GM12878 (cell line): ENCODE measurements around the gene FCF1. TPM values are rescaled to one million over a fixed set of nuclear protein-coding genes. Genes with fewer than 3 reads are reported as not detected.

Experiments used
- ATAC-seq: fragments of 200-7000 bp; cut with Tn5 transposase; 3 replicates; pipeline ENCODE4 v1.9.1; 2020; ENCODE audit warnings: mild to moderate bottlenecking, moderate library complexity
- BruUV-seq: library from RNA; stranded (reverse); fragments of 400-500 nt; replicated peaks from 2 replicates; lab custom pipeline; 2021; lab: Mats Ljungman, UMichigan
- CTCF ChIA-PET: fragments of 300-600 bp; sonication (Branson Sonifier 250); formaldehyde crosslinking; extraction: SDS; loops from one replicate; lab custom pipeline; 2021; ENCODE audit warnings: inconsistent platforms; lab: Yijun Ruan, JAX
- POLR2A ChIA-PET: fragments of 350-600 bp; formaldehyde crosslinking; extraction: SDS; loops from one replicate; lab custom pipeline; 2021; ENCODE audit warnings: inconsistent platforms; lab: Charles Lee
- RAD21 ChIA-PET: fragments of 300-600 bp; sonication (Branson Sonifier 250); formaldehyde crosslinking; loops from one replicate; lab custom pipeline; 2023; ENCODE audit warnings: antibody characterized with exemption; ENCODE audit not compliant: unreplicated experiment; lab: Charles Lee
- SMC1A ChIA-PET: fragments of 300-600 bp; sonication (Branson Sonifier 250); formaldehyde crosslinking; loops from one replicate; lab custom pipeline; 2023; ENCODE audit not compliant: unreplicated experiment, uncharacterized antibody; lab: Charles Lee
- DNase-seq: peaks from one replicate; pipeline ENCODE4 v3.0.0-alpha.2; 2011; ENCODE audit warnings: low read depth, low spot score
- FAIRE-seq: peaks from 3 replicates; lab custom pipeline; 2011; peaks lifted over from hg19 to GRCh38; lab: Jason Lieb, UNC
- H2AFZ ChIP-seq: 2 replicates; pipeline ENCODE4 v1.6.0; 2011; ENCODE audit warnings: low read depth, low read length, control low read depth; ENCODE audit not compliant: control insufficient read depth
- H3K27ac ChIP-seq: 2 replicates; pipeline ENCODE4 v1.5.1; 2011; ENCODE audit warnings: control low read depth; ENCODE audit not compliant: control insufficient read depth, insufficient read depth
- H3K27me3 ChIP-seq, 2 experiments: replicated peaks in 1 of 2; 2 replicates each; pipeline versions ENCODE4 v1.6.0 to v1.6.1; 2011; ENCODE audit warnings: low read length in 1 of 2; ENCODE audit not compliant: control insufficient read depth in 2 of 2, insufficient read depth in 2 of 2
- H3K36me3 ChIP-seq, 2 experiments: 2 replicates each; pipeline ENCODE4 v1.5.1; 2011; ENCODE audit warnings: low read length in 1 of 2; ENCODE audit not compliant: control insufficient read depth in 2 of 2, insufficient read depth in 2 of 2
- H3K4me1 ChIP-seq: 2 replicates; pipeline ENCODE4 v1.6.1; 2011; ENCODE audit warnings: mild to moderate bottlenecking, low read length, moderate library complexity, mixed read lengths; ENCODE audit not compliant: control insufficient read depth, insufficient read depth
- H3K4me2 ChIP-seq: 2 replicates; pipeline ENCODE4 v1.6.0; 2011; ENCODE audit warnings: control low read depth; ENCODE audit not compliant: control insufficient read depth, insufficient read depth
- H3K4me3 ChIP-seq: fragments of 200-600 bp; sonication (generic); 2 replicates; pipeline ENCODE4 v1.5.1; 2016
- H3K79me2 ChIP-seq: 2 replicates; pipeline ENCODE4 v1.6.0; 2011; ENCODE audit warnings: low read length; ENCODE audit not compliant: control insufficient read depth, insufficient read depth
- H3K9ac ChIP-seq: 2 replicates; pipeline ENCODE4 v1.8.0; 2011; ENCODE audit warnings: low read length, control low read depth, mixed read lengths; ENCODE audit not compliant: control insufficient read depth, insufficient read depth
- H3K9me3 ChIP-seq: replicated peaks from 3 replicates; pipeline ENCODE4 v1.5.1; 2011; ENCODE audit warnings: mild to moderate bottlenecking, low read length; ENCODE audit not compliant: control insufficient read depth, insufficient read depth
- H4K20me1 ChIP-seq: 2 replicates; pipeline ENCODE4 v1.6.0; 2011; ENCODE audit not compliant: control insufficient read depth, insufficient read depth
- ASH2L ChIP-seq: fragments of 300-600, 200-600 bp; sonication (generic); IDR thresholded peaks from 2 replicates; pipeline ENCODE4 v1.6.1; 2017; ENCODE audit warnings: low read depth, mild to moderate bottlenecking, borderline replicate concordance
- BRCA1 ChIP-seq: IDR thresholded peaks from 2 replicates; pipeline ENCODE4 v1.6.1; 2011; ENCODE audit warnings: low read depth, low read length, improper control_type of control experiment
- CBFB ChIP-seq: IDR thresholded peaks from 2 replicates; pipeline ENCODE4 v1.6.1; 2016; ENCODE audit warnings: antibody characterized with exemption, low read depth
- CHD2 ChIP-seq: IDR thresholded peaks from 2 replicates; pipeline ENCODE4 v1.6.1; 2011; ENCODE audit warnings: low read depth, low read length, improper control_type of control experiment, borderline replicate concordance
- CHD4 ChIP-seq: fragments of 200-600 bp; sonication (generic); IDR thresholded peaks from 2 replicates; pipeline ENCODE4 v1.6.1; 2016; ENCODE audit warnings: mild to moderate bottlenecking
- E4F1 ChIP-seq: fragments of 450-650 bp; IDR thresholded peaks from 2 replicates; pipeline ENCODE4 v1.6.1; 2018; ENCODE audit warnings: borderline replicate concordance, mild to moderate bottlenecking; ENCODE audit not compliant: partially characterized antibody
- HDAC2 ChIP-seq: fragments of 200-600 bp; sonication (generic); IDR thresholded peaks from 2 replicates; pipeline ENCODE4 v1.6.1; 2017
- JUNB ChIP-seq: IDR thresholded peaks from 2 replicates; pipeline ENCODE4 v1.6.1; 2016; ENCODE audit warnings: antibody characterized with exemption, mild to moderate bottlenecking
- KAT2A ChIP-seq: conservative IDR thresholded peaks from 2 replicates; pipeline ENCODE4 v1.6.1; 2011; ENCODE audit warnings: low read depth, low read length; ENCODE audit not compliant: control insufficient read depth
- LARP7 ChIP-seq: fragments of 450-650 bp; IDR thresholded peaks from 2 replicates; pipeline ENCODE4 v1.6.1; 2017; ENCODE audit warnings: mild to moderate bottlenecking
- RB1 ChIP-seq: fragments of 450-650 bp; formaldehyde crosslinking; IDR thresholded peaks from 2 replicates; pipeline ENCODE4 v1.6.1; 2017; ENCODE audit warnings: mild to moderate bottlenecking, borderline replicate concordance
- RCOR1 ChIP-seq: conservative IDR thresholded peaks from 2 replicates; pipeline ENCODE4 v1.6.1; 2012; ENCODE audit warnings: low read depth, low read length, improper control_type of control experiment
- RFX5 ChIP-seq: IDR thresholded peaks from 2 replicates; pipeline ENCODE4 v1.6.1; 2011; ENCODE audit warnings: low read depth, low read length, improper control_type of control experiment
- SMARCA5 ChIP-seq: fragments of 450-650 bp; IDR thresholded peaks from 2 replicates; pipeline ENCODE4 v1.6.1; 2017; ENCODE audit warnings: mild to moderate bottlenecking
- ZNF207 ChIP-seq: fragments of 450-650 bp; IDR thresholded peaks from 2 replicates; pipeline ENCODE4 v1.6.1; 2014; ENCODE audit warnings: antibody characterized with exemption, mild to moderate bottlenecking, borderline replicate concordance
- WGBS: methylation state at CpG from one replicate; pipeline ENCODE4 v1.1.6; 2016; ENCODE audit warnings: low lambda C conversion rate; ENCODE audit not compliant: insufficient replicate concordance, insufficient coverage; ENCODE audit errors: missing lambda C conversion rate; 5-methylcytosine and 5-hydroxymethylcytosine counted together
- in situ Hi-C: fragments of 300-500 bp; cut with MboI; formaldehyde crosslinking; loops from 9 replicates; pipeline ENCODE4 v1.14.3; 2018; ENCODE audit warnings: mixed read lengths
- intact Hi-C: fragments of 100-400 bp; cut with micrococcal nuclease; formaldehyde crosslinking; loops from one replicate; pipeline ENCODE4 v1.14.2; 2022; ENCODE audit not compliant: unreplicated experiment
- polyA plus RNA-seq, 11 experiments: library from polyadenylated mRNA; depleted of rRNA in 4 of 11; unstranded in 6 of 11; stranded (reverse) in 5 of 11; fragments of >200 nt; fragmentation: Nextera tagmentation in 4 of 11; fragmentation: Illumina TruSeq in 1 of 11; extraction: Ambion mirVana in 4 of 11; extraction: Trizol in 1 of 11; gene quantifications; 1 replicate in 1 of 11; 2 replicates in 10 of 11; pipeline versions ENCODE4 v1.2.1 to v1.2.3, GENCODE V29; 2011 to 2016; ENCODE audit warnings: inconsistent platforms in 2 of 11, missing spikeins in 2 of 11, low read depth in 1 of 11
- total RNA-seq, 4 experiments: library from RNA; depleted of rRNA in 3 of 4; stranded (reverse); fragments of >200 nt in 3 of 4; fragmentation: Illumina TruSeq in 1 of 4; extraction: Trizol in 1 of 4; gene quantifications; 2 replicates each; pipeline versions ENCODE4 v1.2.1 to v1.2.3, GENCODE V29; 2013 to 2021
- TF ChIP-seq, protein P1 (sequence below): fragments of 450-650 bp; IDR thresholded peaks from 2 replicates; pipeline ENCODE4 v1.6.1; 2018; ENCODE audit warnings: mild to moderate bottlenecking, low read depth, moderate library complexity; ENCODE audit not compliant: partially characterized antibody
- TF ChIP-seq, protein P2 (sequence below): fragments of 450-650 bp; IDR thresholded peaks from 2 replicates; pipeline ENCODE4 v1.6.1; 2014; ENCODE audit warnings: mild to moderate bottlenecking

The FCF1 gene
- total and polyA plus RNA-seq, 10 of the 15 experiments (the other 5 are each of a cell fraction or from before 2014, with no cell fraction given), result 6.2 to 88.7 (median 28.5) TPM

DNA sequence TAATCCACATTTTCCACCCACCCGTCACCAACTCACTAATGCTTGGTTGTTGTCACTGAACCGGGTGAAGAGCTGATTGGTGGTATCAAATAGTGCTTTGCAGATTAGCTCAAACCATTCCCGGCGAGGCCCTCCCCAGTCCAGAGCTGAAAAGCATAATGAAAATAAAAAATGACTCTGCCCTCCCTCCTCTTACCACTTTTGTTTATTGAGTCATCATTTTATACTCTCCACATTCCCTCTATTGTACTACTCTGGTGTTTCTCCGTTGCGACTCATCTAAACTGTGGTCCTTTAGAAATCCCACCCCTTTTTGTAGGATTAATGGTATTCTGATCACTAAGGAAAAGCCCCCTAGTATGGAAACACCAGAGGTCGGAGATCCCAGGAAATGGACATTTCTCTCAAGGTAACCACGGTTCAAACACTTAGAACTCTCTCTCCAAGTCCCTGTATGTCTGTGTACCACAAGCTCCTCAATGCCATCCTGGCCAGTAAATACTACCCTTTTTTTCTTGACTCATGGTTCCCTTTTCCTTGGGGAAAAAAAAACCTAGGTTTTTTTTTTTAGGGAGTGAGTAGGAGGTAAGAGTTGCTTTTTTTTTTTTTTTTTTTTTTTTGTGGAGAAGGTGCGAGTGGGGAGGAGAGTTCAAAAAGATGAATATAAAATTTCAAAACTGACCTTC is 42.1 kb upstream of the FCF1 start:
- peaks cover 11 to 19% of the 10 kb centered on the region in 2 experiments for H3K36me3 ChIP-seq
- H2AFZ ChIP-seq, result no peak overlapping the region
- ChIA-PET RAD21 (no interaction called here), POLR2A (no interaction called here), CTCF (interaction anchor here (1.4 kb wide), 1 partner anchor 15 kb away, joined by 4 read pairs; no protein-coding TSS in a partner anchor), SMC1A (interaction anchor here (0.7 kb wide), 1 partner anchor 101 kb away, joined by 3 read pairs; no protein-coding TSS in a partner anchor)
- H3K4me1 ChIP-seq, result no peaks in the 10 kb centered on the region
- no peaks in the 10 kb centered on the region for H4K20me1 ChIP-seq
- WGBS, result 96% methylated on average over 8 of the region's 9 CpGs
- in situ Hi-C loops, result no loop called here
- H3K27ac ChIP-seq, result no peak overlapping the region
- FAIRE-seq, result no peak
- no TSS peak for BruUV-seq
- H3K9me3 ChIP-seq, result no peaks in the 10 kb centered on the region
- no peak overlapping the region for H3K4me3 ChIP-seq
- TF ChIP-seq HDAC2 (no peak), ZNF207 (no peak), SMARCA5 (no peak), CHD4 (no peak), LARP7 (no peak), KAT2A (no peak), CBFB (no peak), JUNB (no peak), RCOR1 (no peak), RFX5 (no peak), E4F1 (no peak), CHD2 (no peak), ASH2L (no peak), BRCA1 (no peak), RB1 (no peak)
- TF ChIP-seq, protein P1, sequence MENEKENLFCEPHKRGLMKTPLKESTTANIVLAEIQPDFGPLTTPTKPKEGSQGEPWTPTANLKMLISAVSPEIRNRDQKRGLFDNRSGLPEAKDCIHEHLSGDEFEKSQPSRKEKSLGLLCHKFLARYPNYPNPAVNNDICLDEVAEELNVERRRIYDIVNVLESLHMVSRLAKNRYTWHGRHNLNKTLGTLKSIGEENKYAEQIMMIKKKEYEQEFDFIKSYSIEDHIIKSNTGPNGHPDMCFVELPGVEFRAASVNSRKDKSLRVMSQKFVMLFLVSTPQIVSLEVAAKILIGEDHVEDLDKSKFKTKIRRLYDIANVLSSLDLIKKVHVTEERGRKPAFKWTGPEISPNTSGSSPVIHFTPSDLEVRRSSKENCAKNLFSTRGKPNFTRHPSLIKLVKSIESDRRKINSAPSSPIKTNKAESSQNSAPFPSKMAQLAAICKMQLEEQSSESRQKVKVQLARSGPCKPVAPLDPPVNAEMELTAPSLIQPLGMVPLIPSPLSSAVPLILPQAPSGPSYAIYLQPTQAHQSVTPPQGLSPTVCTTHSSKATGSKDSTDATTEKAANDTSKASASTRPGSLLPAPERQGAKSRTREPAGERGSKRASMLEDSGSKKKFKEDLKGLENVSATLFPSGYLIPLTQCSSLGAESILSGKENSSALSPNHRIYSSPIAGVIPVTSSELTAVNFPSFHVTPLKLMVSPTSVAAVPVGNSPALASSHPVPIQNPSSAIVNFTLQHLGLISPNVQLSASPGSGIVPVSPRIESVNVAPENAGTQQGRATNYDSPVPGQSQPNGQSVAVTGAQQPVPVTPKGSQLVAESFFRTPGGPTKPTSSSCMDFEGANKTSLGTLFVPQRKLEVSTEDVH, result no peak
- TF ChIP-seq, protein P2, sequence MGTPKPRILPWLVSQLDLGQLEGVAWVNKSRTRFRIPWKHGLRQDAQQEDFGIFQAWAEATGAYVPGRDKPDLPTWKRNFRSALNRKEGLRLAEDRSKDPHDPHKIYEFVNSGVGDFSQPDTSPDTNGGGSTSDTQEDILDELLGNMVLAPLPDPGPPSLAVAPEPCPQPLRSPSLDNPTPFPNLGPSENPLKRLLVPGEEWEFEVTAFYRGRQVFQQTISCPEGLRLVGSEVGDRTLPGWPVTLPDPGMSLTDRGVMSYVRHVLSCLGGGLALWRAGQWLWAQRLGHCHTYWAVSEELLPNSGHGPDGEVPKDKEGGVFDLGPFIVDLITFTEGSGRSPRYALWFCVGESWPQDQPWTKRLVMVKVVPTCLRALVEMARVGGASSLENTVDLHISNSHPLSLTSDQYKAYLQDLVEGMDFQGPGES, result no peak
- TF ChIP-seq, all 136 proteins: peak for 0
- Histone ChIP-seq H3K4me2 (no peak overlapping the region), H3K9ac (no peak overlapping the region), H3K27me3 (no peaks in the 10 kb centered on the region), H3K79me2 (no peaks in the 10 kb centered on the region)
- ATAC-seq (no peak), DNase-seq (no peak)
- intact Hi-C loops, result no loop called here
